Measurements from ENCODE around the gene F13A1. TPM values are rescaled to one million over a fixed set of nuclear protein-coding genes. Genes with fewer than 3 reads are reported as not detected.

Gene F13A1
- total RNA-seq, 1 donor from 2014 or later, result 0.24 TPM

- Mint-ChIP-seq H3K27ac (no peak overlapping the region), H3K9me3 (ENCODE audit: low read depth) (no peaks in the 10 kb centered on the region)
- TF ChIP-seq, protein P1, sequence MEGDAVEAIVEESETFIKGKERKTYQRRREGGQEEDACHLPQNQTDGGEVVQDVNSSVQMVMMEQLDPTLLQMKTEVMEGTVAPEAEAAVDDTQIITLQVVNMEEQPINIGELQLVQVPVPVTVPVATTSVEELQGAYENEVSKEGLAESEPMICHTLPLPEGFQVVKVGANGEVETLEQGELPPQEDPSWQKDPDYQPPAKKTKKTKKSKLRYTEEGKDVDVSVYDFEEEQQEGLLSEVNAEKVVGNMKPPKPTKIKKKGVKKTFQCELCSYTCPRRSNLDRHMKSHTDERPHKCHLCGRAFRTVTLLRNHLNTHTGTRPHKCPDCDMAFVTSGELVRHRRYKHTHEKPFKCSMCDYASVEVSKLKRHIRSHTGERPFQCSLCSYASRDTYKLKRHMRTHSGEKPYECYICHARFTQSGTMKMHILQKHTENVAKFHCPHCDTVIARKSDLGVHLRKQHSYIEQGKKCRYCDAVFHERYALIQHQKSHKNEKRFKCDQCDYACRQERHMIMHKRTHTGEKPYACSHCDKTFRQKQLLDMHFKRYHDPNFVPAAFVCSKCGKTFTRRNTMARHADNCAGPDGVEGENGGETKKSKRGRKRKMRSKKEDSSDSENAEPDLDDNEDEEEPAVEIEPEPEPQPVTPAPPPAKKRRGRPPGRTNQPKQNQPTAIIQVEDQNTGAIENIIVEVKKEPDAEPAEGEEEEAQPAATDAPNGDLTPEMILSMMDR (IDR thresholded peaks at IDR 0.05; ENCODE audit: unreplicated experiment), result no peak
Observed at GRCh38 chr6:6199678-6200077, 120.8 kb downstream of the F13A1 start.

DNA sequence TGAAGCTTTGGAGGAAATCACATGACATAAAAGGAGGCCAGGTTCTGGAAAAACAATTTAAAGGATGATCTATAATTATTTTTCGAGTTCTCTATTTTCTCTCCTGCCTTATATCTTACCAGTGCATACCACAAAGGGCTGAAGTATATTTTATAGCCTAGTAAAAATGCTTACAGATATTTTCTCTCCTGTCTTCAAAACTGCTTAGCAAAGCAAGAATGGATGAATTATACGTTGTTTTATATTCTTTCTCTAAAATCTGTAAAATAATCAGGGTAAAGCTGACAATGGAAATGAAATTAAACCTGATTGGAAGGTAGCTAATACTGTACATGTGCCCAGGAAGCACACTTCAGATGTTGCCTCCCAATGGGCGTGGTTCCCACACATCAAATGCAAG lies 123.7 kb downstream of the F13A1 start:
- Mint-ChIP-seq H3K9me3 (ENCODE audit: low read depth) (no peaks in the 10 kb centered on the region), H3K4me3 (ENCODE audit: low read depth) (no peak overlapping the region), H3K36me3 (ENCODE audit: insufficient read depth) (no peaks in the 10 kb centered on the region), H3K27ac (no peak overlapping the region), H3K27me3 (peaks cover 24% of the 10 kb centered on the region), H3K4me1 (ENCODE audit: low read depth) (no peaks in the 10 kb centered on the region)
- DNase-seq (ENCODE audit: low spot score, unreplicated experiment), result no peak
- TF ChIP-seq, protein P1 (IDR thresholded peaks at IDR 0.05; ENCODE audit: unreplicated experiment), result no peak

More at GRCh38 chr6:6199678-6200077, 120.8 kb downstream of the F13A1 start:
- peaks cover 7% of the 10 kb centered on the region for H3K27me3 Mint-ChIP-seq
- H3K4me3 Mint-ChIP-seq (ENCODE audit: low read depth), result no peak overlapping the region
- no peaks in the 10 kb centered on the region for H3K4me1 Mint-ChIP-seq (ENCODE audit: low read depth)
- no peak for DNase-seq (ENCODE audit: low spot score, unreplicated experiment)
- no peaks in the 10 kb centered on the region for H3K36me3 Mint-ChIP-seq (ENCODE audit: insufficient read depth)

- no peak for DNase-seq (ENCODE audit: low spot score, unreplicated experiment)
- Mint-ChIP-seq H3K4me3 (ENCODE audit: low read depth) (no peak overlapping the region), H3K27me3 (peaks cover 26% of the 10 kb centered on the region), H3K9me3 (ENCODE audit: low read depth) (no peaks in the 10 kb centered on the region), H3K4me1 (ENCODE audit: low read depth) (no peaks in the 10 kb centered on the region), H3K27ac (no peak overlapping the region), H3K36me3 (ENCODE audit: insufficient read depth) (no peaks in the 10 kb centered on the region)
- TF ChIP-seq, protein P1 (IDR thresholded peaks at IDR 0.05; ENCODE audit: unreplicated experiment), result no peak
Observed at GRCh38 chr6:6195080-6195479, 125.4 kb downstream of the F13A1 start.

DNA sequence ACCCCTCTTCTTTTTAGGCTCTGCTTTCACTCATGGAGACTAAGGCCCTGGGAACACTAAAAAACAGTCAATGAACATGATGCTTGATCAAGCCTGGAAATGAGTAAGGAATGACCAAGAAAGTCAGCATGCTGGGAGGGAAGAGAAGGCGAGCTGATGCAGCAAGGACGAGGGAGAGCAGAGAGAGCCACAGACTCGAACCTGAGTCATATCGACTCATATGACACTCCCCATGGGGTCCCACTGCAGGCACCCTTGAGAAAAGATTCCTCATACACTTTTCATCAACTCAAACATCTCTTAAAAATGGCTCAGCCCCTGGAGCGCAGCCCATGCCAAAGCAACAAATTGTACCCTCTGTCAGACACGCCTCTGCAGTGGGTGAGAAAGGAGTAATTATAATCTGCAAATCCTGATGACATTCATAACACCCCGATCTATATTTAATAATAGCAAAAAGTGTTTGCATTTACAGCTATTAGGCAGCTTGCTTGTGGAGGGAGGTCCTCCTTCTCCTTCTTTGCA lies 127.2 kb downstream of the F13A1 start:
- H3K27me3 Mint-ChIP-seq, result peaks cover 19% of the 10 kb centered on the region
- no peak overlapping the region for H3K27ac Mint-ChIP-seq
- H3K4me1 Mint-ChIP-seq (ENCODE audit: low read depth), result no peaks in the 10 kb centered on the region
- no peak for DNase-seq (ENCODE audit: low spot score, unreplicated experiment)
- H3K9me3 Mint-ChIP-seq (ENCODE audit: low read depth), result no peaks in the 10 kb centered on the region
- TF ChIP-seq, protein P1 (IDR thresholded peaks at IDR 0.05; ENCODE audit: unreplicated experiment), result no peak
- no peaks in the 10 kb centered on the region for H3K36me3 Mint-ChIP-seq (ENCODE audit: insufficient read depth)
- H3K4me3 Mint-ChIP-seq (ENCODE audit: low read depth), result no peak overlapping the region

- Mint-ChIP-seq H3K4me1 (ENCODE audit: low read depth) (no peaks in the 10 kb centered on the region), H3K27ac (no peak overlapping the region), H3K36me3 (ENCODE audit: insufficient read depth) (no peaks in the 10 kb centered on the region)
Observed at GRCh38 chr6:6191909-6192308, 128.6 kb downstream of the F13A1 start.

More at GRCh38 chr6:6191909-6192308, 128.6 kb downstream of the F13A1 start:
- no peak for DNase-seq (ENCODE audit: low spot score, unreplicated experiment)
- TF ChIP-seq, protein P1 (IDR thresholded peaks at IDR 0.05; ENCODE audit: unreplicated experiment), result no peak
- Mint-ChIP-seq H3K4me3 (ENCODE audit: low read depth) (no peak overlapping the region), H3K27me3 (peaks cover 19% of the 10 kb centered on the region), H3K9me3 (ENCODE audit: low read depth) (no peaks in the 10 kb centered on the region)
